ENCODE results near the gene TMEM86B. TPM values are rescaled to one million over a fixed set of nuclear protein-coding genes. Genes with fewer than 3 reads are reported as not detected.

The TMEM86B gene
- total RNA-seq, 1 experiment from 2014 or later: 18.4 TPM

DNA sequence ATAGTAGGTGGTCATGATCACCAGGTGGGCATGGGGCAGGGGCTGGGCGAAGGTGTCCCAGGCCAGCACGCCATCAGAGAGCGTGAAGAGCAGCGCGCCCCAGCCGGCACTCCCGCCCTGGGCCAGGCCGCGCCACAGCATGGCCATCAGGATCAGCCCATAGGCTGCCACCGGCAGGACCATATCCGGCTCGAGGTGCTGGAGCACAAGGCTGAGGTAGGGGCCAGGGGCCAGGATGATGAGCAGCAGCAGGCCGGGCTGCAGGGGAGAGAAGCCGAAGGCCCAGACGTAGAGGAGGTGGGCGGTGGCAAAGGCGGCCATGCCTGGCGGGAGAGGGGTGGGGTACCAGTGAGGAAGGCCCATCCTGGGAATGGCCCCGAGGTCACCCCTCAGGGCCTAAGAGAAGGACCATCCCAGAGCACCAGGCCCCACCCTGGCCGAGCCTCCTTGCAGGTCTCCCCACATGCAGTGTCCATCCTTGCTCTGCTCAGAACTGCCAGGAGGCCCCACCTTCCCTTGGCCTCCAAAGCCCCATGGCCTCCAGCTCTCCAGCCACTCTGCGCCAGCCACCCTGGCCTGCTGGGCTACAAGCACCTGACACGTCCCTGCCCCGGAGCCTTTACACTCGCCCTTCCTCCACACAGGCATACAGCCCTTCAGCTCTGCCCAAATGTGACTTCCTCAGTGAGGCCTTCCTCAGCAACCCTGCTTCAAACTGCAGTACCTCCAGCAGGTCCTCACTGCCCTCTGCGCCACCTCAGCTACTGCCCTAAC is 1.1 kb downstream of the TMEM86B start:
- intact Hi-C loops (cut with micrococcal nuclease; ENCODE audit: unreplicated experiment): no loop called here
- H3K4me3 ChIP-seq: no peak overlapping the region
- H2AFZ ChIP-seq: no peak overlapping the region
- H3K27me3 ChIP-seq (ENCODE audit: insufficient read depth, low read depth): no peaks in the 10 kb centered on the region
- no peak overlapping the region for H3K27ac ChIP-seq
- POLR2A ChIA-PET (ENCODE audit: unreplicated experiment): interaction anchor here (0.5 to 0.6 kb wide), 2 partner anchors 30 to 96 kb away, joined by 3 to 7 read pairs; no protein-coding TSS in a partner anchor
- no peaks in the 10 kb centered on the region for H3K4me1 ChIP-seq (replicated peaks; ENCODE audit: insufficient read depth)
- no peak overlapping the region for H3K4me2 ChIP-seq
- no peaks in the 10 kb centered on the region for H3K9me2 ChIP-seq (ENCODE audit: insufficient read depth)
- CTCF ChIA-PET: no interaction called here
- no peak for TF ChIP-seq EZH2 (IDR thresholded peaks at IDR 0.05; ENCODE audit: low read depth)
- TF ChIP-seq, protein P1, sequence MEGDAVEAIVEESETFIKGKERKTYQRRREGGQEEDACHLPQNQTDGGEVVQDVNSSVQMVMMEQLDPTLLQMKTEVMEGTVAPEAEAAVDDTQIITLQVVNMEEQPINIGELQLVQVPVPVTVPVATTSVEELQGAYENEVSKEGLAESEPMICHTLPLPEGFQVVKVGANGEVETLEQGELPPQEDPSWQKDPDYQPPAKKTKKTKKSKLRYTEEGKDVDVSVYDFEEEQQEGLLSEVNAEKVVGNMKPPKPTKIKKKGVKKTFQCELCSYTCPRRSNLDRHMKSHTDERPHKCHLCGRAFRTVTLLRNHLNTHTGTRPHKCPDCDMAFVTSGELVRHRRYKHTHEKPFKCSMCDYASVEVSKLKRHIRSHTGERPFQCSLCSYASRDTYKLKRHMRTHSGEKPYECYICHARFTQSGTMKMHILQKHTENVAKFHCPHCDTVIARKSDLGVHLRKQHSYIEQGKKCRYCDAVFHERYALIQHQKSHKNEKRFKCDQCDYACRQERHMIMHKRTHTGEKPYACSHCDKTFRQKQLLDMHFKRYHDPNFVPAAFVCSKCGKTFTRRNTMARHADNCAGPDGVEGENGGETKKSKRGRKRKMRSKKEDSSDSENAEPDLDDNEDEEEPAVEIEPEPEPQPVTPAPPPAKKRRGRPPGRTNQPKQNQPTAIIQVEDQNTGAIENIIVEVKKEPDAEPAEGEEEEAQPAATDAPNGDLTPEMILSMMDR (conservative IDR thresholded peaks at IDR 0.05): no peak
- no peak for DNase-seq
- no TSS peak for BruUV-seq (replicated peaks)
- H4K20me1 ChIP-seq (ENCODE audit: insufficient read depth): peaks cover 41% of the 10 kb centered on the region
- no peaks in the 10 kb centered on the region for H3K79me2 ChIP-seq (ENCODE audit: low read depth)
- H3K9me3 ChIP-seq (ENCODE audit: insufficient read depth, low read depth): no peaks in the 10 kb centered on the region
- H3K36me3 ChIP-seq (ENCODE audit: low read depth): peaks cover 8% of the 10 kb centered on the region; the same call in 1 of the 2 replicates
- peaks cover 11% of the 10 kb centered on the region; the same call in 1 of the 2 replicates for H3F3A ChIP-seq (ENCODE audit: insufficient read depth, low read depth)

DNA sequence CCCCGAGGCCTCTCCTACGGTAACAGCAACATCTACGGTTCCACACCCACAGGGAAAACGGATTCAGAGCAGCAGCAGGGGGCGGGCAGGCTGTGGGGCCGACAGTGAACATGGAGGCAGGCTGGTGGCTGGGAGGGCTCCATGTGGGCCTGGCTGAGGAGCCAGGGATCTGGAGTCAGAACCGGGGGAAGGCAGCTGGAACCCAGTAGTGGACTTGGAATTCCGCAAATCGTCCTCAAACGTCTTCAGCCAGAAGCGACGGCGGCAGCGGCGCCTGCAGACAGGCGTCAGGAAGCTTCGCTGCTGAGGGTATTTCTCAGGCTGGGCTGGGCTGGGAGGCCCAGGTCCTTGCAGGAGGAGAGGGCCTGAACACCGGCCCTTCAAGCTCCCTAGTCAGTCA is 1.8 kb downstream of the TMEM86B start:
- BruUV-seq (replicated peaks): no TSS peak
- ChIA-PET CTCF (no interaction called here), POLR2A (ENCODE audit: unreplicated experiment) (interaction anchor here (0.6 kb wide), 1 partner anchor 30 kb away, joined by 3 read pairs; no protein-coding TSS in a partner anchor)
- Histone ChIP-seq H3K27ac (no peak overlapping the region), H3K9me2 (ENCODE audit: insufficient read depth) (no peaks in the 10 kb centered on the region), H3F3A (ENCODE audit: insufficient read depth, low read depth) (peaks cover 17% of the 10 kb centered on the region; the same call in 1 of the 2 replicates), H3K36me3 (ENCODE audit: low read depth) (peaks cover 4% of the 10 kb centered on the region; the same call in 1 of the 2 replicates), H3K27me3 (ENCODE audit: insufficient read depth, low read depth) (no peaks in the 10 kb centered on the region), H2AFZ (no peak overlapping the region), H3K4me1 (replicated peaks; ENCODE audit: insufficient read depth) (no peaks in the 10 kb centered on the region), H3K9me3 (ENCODE audit: insufficient read depth, low read depth) (no peaks in the 10 kb centered on the region), H3K4me2 (no peak overlapping the region), H4K20me1 (ENCODE audit: insufficient read depth) (peaks cover 36% of the 10 kb centered on the region), H3K79me2 (ENCODE audit: low read depth) (no peaks in the 10 kb centered on the region), H3K4me3 (no peak overlapping the region)
- DNase-seq: no peak
- intact Hi-C loops (cut with micrococcal nuclease; ENCODE audit: unreplicated experiment): no loop called here
- no peak for TF ChIP-seq EZH2 (IDR thresholded peaks at IDR 0.05; ENCODE audit: low read depth)
- TF ChIP-seq, protein P1 (conservative IDR thresholded peaks at IDR 0.05): no peak

DNA sequence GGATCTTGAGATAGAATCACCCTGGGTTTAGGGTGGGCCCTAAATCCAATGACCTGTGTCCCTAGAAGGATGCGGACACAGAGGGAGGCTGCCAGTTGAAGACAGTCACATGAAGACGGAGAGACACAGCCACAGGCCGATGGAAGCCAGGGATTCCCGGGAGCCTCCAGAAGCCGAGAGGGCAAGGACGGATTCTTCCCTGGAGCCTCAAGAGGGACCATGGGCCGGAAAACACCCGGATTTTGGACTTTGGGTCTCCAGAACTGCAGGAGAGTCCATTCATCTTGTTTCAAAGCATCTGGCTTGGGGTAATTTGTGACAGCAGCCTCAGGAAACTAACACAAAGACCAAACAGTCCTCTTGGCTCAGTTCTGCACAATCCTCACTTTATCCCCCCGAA is 2.3 kb downstream of the TMEM86B start:
- H3F3A ChIP-seq (ENCODE audit: insufficient read depth, low read depth): peaks cover 21% of the 10 kb centered on the region; the same call in 1 of the 2 replicates
- intact Hi-C loops (cut with micrococcal nuclease; ENCODE audit: unreplicated experiment): no loop called here
- peaks cover 2% of the 10 kb centered on the region; the same call in 1 of the 2 replicates for H3K36me3 ChIP-seq (ENCODE audit: low read depth)
- H4K20me1 ChIP-seq (ENCODE audit: insufficient read depth): peaks cover 32% of the 10 kb centered on the region
- BruUV-seq (replicated peaks): no TSS peak
- H3K9me3 ChIP-seq (ENCODE audit: insufficient read depth, low read depth): no peaks in the 10 kb centered on the region
- H3K4me3 ChIP-seq: no peak overlapping the region
- CTCF ChIA-PET: no interaction called here
- DNase-seq: no peak
- TF ChIP-seq EZH2 (IDR thresholded peaks at IDR 0.05; ENCODE audit: low read depth): no peak
- TF ChIP-seq, protein P1 (conservative IDR thresholded peaks at IDR 0.05): no peak
- POLR2A ChIA-PET (ENCODE audit: unreplicated experiment): no interaction called here
- H2AFZ ChIP-seq: no peak overlapping the region
- H3K4me1 ChIP-seq (replicated peaks; ENCODE audit: insufficient read depth): no peaks in the 10 kb centered on the region
- no peak overlapping the region for H3K27ac ChIP-seq
- no peaks in the 10 kb centered on the region for H3K79me2 ChIP-seq (ENCODE audit: low read depth)
- no peak overlapping the region for H3K4me2 ChIP-seq
- H3K27me3 ChIP-seq (ENCODE audit: insufficient read depth, low read depth): no peaks in the 10 kb centered on the region
- H3K9me2 ChIP-seq (ENCODE audit: insufficient read depth): no peaks in the 10 kb centered on the region

All from PC-9 (cell line).